Mucosa of gallbladder (tissue), 1 donor: ENCODE data around the gene GCLC. TPM values are rescaled to one million over a fixed set of nuclear protein-coding genes. Genes with fewer than 3 reads are reported as not detected.

ENCODE experiments used
- DNase-seq: peaks from one replicate; pipeline ENCODE4 v3.0.0-alpha.2; 2020; ENCODE audit warnings: low spot score
- total RNA-seq: library from RNA; stranded (reverse); gene quantifications from one replicate; pipeline ENCODE4 v1.2.1, GENCODE V29; 2021
- donor health status: DM: no; HTN: no; CAD: no.

Gene GCLC
- total RNA-seq, 1 donor from 2014 or later: 63.9 TPM

DNA sequence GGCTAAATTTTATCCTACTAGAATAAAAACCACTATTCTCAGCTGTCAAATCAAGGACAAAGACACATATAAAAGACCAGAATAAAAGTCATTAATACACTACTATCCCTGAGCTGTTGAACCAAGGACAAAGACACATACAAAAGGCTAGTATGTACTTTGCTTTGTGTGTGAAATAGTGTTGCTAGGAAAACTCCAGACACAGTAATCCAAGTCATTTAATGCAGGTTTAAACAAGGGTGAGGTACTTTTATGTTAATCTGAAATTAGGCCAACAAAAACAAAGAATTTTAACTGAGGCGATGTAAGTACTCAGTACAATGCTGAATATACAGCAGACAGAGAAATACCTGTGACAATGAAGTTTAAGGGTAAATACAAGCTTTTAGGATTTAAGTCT lies 18.9 kb downstream of the GCLC start:
- no peak for DNase-seq

DNA sequence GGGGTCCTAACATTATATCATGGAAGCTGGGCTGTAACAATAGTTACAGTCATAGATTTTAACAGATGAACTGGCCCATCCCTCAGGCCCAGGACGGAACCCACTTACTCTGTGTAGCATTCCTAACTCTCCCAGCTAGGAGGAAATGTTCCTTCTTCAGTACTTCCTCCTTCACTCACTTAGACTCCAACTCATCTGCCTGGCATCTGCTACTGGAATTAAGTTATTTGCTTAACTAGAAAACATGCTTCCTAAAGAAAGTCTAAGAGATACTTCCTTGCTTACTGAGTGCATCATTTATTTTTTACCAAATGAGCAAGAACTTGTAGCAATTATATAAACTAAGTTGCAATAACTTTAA lies 20.5 kb downstream of the GCLC start:
- DNase-seq: no peak

DNA sequence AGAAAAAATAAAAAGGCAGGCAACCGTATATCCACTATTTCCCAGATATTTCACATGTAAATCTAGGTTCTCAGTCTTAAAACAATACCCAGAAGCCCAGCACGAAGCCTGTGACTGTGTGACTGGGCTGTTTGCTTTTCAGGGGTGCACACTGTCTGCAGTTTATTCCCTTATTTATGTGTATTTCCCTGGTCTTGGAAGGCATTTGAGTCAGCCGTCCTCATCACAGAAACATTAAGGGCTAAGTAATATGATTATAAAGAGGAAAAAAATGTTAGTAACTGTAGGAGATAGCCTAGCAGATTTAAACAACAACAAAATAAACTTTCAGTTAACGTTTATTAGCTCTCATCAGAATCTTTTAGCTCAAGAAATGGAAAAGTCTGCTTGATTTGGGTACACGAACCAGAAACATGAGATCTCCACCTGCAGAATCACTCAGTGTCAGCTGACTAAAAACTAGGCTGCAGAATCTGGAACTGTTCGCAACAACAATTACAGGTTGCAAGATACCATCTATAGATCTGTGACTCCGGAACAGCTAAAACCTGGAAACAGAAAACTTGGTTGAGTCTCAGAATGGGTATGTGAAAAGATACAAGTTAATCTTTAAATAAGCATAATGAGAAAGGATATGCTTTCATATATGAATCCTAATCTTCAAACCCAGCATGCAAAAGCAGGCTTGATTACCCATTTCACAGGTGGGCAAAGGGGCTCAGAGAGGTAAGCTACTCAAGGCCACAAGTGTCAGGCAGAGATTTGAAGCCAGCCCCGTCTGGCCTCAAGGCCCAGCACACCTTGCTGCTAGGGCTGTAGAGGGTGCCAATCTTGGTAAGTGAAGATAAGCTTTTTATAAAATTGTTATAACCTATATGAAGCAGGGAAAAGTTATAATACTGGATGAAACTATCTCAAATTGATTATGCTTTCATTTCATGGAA lies 21.1 kb downstream of the GCLC start:
- no peak for DNase-seq

DNA sequence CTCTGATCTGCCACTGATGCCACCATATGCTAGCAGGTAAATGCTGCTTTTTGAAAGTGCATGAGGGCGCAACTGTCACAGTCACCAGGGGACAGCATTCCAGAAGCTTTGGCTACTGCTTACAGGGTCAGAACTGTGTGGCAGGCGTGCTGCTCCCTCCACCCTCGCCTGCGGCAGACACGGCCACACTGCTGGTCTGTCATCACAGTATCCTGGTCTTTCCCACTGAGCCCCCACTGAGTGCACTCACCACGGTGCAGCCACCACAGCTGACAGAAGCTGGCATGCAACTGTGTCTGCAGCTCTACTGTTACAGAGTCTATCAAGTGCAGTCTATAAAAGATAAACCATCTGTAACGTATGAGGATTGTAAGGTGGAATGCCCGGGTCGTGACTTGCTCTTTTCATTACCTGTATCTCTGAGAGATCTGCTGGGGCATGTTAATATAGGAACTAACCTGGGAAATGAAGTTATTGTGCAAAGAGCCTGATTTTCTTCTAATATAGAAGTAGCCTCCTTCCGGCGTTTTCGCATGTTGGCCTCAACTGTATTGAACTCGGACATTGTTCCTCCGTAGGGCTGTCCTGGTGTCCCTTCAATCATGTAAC lies 24.5 kb downstream of the GCLC start:
- DNase-seq: no peak

DNA sequence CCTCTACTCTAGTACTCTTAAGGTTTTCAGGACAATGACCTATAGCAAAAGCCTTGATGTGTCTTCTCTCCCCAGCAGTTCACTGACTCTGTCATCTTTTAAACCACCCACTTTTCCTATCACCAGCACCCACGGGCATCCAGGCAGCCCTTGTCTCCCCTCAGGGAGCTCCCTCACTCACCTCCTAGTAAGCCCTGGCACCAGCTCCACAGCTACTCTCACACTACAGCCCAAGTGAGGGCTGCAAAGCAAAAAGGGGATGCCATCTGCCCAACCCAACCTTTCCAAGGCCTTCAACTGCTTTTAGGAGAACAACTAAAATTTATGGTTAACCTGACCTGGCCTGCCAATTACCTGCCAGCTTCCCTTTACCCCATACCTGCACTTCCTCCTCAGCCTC lies 26.0 kb downstream of the GCLC start:
- DNase-seq: no peak

DNA sequence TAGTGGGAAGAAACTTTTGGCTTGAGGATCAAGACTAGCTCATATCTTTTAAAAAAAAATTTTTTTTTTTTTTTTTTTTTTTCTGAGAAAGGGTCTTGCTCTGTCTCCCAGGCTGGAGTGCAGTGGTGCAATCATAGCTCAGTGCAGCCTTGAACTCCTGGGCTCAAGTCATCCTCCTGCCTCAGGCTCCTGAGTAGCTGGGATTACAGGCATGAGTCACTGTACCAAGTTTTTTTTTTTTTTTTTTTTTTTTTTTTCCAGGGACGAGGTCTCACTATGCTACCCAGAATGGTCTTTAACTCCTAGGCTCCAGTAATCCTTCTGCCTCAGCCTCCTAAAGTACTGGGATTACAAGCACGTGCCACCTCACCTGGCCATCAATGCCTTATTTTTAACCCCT lies 27.9 kb downstream of the GCLC start:
- DNase-seq: no peak

DNA sequence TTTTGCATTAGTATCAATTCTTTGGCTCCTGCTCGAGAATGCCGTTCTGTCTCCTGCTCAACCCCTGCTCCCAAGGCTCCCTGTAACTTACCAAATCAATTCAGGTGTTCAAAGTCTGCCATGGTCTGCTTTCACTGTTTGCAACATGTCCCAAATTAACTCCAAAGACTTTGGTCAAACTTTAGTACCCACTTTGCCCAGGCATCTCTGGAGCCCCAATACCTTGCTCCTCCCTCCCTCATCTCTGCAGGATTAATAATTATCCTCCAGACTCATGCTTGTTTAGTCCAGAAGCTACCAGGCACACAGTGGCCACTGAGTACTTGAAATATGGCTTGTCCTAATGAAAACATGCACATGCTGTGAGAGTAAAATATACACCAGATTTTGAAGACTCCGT lies 30.2 kb downstream of the GCLC start:
- no peak for DNase-seq

DNA sequence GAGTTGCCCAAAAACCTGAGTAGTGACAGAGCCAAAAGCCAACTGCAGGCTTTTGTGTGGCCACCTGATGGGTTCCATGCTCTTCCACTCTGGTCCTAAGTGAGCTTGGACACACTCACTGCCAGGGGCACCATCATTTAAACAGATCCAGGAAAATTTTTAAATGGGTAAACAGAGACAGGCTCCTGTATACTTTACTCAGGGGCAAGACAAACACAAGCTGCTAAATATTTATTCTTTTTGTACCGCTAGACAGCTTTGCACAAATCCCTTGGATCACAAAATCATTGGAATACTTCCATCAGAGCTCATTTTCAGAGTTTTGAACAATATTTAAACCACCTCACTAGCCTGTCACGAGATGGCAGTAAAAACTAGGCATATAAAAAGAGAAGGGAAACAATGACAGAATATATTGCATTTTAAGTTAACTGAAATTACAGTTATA lies 31.4 kb downstream of the GCLC start:
- DNase-seq: no peak

DNA sequence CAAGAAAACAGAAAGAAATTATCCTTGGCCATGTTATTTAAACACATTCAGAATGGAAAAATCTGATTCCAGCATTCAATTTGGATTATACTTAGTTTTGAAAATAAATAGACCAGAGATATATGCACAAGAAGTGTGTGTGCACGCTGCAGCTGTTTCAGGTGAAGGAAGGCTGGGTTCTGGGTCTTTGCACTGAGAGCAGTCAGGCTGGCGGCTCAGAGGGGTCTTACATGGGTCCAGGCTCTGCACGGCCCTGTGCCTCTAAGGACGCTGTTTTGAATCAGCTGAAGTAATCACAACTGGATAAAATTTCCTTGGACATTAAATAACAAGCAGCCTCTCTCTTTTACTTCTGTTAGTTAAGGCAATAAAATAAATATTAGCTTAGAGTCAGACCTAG lies 31.8 kb downstream of the GCLC start:
- DNase-seq: no peak

DNA sequence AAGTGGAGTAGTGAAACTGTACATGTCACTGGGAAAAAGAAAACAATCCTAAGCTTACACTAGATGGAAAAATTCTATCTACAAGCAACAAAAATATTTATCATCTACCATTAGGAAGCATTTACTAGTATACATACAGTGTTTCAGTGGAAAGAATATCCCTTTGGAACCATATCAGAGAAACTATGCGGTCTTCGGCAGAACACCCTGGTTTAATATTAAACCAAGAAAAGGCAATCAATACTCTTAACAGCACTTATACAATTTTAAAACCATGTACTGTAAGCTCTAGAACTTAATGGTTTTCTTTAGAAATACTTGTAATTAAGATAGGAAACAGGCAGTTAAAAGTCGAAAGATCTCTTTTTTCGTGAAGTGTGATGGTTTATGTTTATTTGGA lies 32.3 kb downstream of the GCLC start:
- no peak for DNase-seq

DNA sequence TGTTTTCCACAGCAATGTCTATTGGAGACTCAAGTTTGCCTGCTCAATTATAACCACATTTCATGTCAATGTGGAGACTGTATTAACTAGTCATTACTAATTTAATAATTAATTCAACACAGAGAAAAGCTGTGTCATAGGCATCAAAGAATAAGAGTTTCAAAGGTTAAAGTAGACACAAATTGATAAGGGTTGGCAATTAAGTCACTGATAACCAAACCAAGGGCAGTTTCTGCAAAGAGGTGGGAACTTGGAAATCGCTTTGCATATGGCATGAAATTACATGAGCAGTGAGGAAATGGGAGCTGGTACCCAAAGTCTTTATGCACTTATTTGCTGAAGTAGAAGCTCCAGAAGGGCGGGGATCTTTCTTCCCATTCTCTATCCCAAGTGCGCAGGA lies 34.2 kb downstream of the GCLC start:
- DNase-seq: no peak

DNA sequence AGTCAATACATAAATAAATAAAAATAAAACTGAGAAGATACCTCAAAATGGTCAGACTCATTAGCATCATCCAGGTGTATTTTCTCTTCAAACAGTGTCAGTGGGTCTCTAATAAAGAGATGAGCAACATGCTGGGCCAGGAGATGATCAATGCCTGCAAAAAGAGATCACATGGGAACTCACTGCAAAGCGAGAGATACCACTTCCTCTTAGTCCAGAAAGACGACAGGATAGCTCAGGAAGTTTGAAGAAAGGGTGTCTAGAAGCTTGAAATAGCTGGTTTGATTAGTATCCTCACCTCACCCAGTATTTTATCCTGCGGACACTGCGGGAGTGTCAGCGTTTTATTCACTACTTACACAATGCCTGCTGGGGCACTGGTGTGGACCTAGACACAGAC lies 38.0 kb downstream of the GCLC start:
- DNase-seq: no peak

DNA sequence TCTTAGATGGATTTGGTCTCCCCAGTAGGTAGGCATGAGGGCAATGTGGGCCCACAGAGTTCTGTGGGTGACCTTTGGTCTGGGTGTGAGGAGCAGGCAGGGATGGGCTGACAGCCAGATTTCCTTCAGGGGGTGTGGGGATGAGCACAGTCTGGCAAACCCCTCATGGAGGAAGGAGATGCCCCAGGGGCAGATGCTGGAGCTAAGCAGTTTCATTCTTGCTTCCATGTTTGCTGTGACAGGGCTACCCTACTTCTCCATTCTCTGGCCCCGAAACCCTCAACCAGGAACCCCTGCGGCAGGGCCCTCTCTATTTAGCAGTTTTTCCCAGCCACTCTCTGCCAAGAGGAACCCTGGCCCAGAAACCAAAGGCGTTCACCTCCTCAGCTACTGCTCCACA lies 40.4 kb downstream of the GCLC start:
- DNase-seq: no peak

DNA sequence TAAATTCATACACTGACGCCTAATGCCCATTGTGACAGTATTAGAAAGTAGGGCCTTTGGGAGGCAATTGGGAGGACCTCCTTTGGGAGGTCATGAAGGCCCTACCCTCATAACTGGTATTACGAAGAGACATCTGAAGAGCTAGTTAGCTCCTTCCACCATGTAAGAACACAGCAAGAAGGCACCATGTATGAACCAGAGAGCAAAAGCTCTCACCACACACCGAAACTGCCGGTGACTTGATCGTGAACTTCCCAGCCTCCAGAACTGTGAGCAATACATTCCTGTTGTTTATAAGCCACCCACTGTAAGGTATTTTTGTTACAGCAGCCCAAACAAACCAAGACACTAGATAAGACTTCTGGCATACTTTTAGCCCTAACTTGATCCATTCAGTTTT lies 41.8 kb downstream of the GCLC start:
- DNase-seq: no peak

DNA sequence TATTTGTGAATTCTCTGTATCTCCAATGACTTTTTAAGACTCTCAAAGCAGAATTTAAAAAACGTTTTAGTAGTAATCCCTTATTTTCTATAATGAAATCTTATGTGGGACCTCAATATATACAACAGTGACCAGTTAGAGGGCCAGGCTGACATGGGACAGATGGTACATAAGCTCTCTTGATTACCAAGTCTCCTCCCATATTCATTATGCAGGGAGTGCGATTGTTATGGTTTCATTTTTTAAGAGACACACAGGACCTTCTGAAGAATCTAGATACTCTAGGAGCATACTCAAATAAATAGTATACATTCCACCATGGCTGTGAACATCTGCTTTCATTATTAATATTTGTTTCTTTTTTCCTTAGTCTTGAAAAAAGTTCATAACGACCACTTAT lies 43.5 kb downstream of the GCLC start:
- DNase-seq: no peak

DNA sequence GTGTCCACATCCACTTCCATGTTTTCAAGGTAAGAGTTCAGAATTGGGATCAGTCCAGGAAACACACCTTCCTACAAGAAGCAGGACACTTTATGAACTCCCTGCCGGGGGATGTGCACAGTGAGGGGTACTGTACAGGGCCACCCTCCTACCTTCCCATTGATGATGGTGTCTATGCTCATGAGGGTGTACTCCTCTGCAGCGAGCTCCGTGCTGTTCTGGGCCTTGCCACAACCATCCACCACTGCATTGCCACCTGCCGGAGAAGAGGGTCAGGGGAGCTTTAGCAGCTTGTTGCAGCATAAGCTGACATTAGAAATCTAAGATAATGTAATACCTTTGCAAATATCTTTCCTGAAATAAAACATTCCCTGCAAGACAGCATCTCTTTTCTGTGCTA lies 44.8 kb downstream of the GCLC start:
- no peak for DNase-seq

DNA sequence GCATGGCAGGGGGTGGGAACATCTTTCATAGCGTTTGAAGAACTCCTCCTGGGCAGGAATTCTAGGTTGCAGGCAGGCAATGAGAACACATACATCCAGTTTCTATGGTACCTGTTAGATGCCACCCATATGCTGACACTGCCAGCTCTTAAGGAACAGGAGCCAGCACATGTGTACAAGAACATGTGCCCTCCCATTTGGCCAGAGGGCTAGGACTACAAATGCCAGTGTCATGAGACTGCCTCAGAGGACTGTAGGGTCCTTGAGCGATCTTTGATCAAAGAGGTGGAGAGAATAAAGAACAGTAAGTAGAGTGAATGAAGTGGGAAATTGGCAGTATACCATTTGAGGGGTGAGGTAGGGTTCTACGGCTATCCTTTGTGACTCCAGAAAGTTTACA lies 45.8 kb downstream of the GCLC start:
- no peak for DNase-seq

DNA sequence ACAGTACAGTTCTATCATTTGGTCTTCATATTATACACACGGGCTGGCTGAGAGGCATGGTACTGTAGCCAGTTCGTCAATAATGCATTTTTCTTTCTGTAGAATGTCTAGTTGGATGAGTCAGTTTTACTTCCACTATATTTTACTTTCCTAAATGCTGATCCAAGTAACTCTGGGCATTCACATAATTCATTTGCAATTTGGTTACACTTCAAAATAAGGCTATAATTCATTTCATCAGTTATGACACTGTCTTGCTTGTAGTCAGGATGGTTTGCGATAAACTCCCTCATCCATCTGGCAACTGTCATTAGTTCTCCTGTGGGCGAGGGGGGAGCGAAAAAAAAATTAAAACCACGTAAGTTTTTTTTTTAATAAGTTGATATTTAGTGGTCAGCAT lies 46.3 kb downstream of the GCLC start:
- no peak for DNase-seq

DNA sequence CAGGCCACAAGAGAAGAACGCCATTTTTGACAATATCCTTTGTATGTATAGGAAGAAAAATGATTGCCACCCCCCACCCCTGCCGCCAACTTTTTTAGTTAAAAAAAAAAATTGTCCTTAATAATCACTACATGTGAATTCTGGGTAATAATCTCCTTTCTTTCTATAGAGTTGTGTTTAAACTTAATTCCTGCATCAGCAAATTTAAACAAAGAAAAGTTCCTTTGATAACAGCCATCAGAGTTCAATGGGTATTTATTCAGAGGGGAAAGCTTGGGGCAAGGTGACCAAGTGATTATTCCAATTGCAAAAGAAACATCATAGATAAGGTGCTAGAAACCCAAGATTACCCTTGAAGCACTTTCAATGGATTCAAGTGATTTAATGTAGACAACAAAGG lies 47.0 kb downstream of the GCLC start:
- no peak for DNase-seq

DNA sequence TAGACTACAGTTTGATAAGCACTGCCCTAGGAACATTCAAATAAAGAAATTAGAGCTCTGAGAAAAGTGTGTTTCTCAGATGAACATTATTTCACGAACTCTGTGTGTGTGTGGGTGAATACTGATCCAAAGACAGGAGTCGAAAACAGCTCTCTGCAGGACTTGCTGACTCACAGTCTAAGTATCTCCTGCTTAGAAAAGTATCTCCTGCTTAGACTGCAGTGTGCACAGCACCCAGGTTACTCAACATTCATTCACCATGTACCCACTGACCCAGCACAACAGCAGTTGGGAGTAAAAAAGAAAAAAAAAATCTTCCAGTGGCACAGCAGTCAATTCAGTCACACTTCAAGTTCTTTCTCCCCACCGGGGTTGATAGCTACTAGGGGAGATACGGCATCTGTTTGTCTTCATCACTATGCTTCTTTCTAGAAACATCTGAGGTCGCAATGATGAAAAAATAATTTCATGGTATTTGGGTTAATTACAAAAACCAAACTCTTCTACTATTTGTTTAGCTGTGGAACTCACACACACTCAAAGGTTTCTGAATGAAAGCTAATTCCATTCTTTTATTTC lies 48.0 kb downstream of the GCLC start:
- DNase-seq: no peak

DNA sequence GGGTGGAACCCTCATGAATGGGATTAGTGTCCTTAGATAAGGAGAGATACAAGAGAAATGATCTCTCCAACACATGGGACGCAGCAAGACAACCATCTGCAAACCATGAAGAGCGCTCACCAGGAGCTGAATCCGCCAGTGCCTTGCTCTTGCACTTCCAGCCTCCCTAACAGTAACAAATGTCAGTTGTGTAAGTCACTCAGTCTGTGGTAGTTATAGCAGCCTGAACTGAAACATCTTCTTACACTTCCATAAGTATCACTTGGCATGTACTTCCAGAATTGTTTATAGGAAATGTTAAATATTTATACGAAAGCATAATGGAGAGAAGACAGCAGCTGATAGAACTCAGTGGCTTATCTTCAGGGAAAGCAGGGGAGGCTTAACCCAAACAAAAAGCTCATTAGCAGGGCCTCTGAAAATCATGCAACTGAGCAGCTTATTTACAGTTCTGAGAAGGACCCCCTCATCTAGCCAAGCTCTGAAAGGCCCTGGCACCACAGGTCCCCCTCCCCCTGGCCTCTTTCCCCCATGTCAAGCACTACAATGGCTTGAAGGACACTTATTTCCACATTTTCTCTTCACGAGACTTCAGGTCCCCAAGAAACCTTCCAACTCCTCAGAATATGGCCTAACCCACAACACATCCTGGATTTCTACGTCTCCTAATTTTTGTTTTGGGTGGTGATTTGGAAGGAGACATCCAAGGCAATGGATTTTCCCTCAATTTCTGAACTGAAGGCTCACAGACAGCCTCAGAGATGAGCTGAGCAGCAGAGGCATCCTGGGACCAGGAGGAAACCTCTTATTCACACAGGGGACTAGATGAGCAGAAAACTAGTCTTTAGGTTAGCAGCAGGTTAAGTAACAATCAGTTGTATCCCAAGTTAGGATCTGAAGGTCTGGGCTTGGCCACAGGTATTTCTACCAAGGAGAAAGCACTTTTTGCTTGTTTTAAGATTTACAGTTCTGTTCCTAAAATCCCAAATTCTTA lies 49.1 kb downstream of the GCLC start:
- no peak for DNase-seq

DNA sequence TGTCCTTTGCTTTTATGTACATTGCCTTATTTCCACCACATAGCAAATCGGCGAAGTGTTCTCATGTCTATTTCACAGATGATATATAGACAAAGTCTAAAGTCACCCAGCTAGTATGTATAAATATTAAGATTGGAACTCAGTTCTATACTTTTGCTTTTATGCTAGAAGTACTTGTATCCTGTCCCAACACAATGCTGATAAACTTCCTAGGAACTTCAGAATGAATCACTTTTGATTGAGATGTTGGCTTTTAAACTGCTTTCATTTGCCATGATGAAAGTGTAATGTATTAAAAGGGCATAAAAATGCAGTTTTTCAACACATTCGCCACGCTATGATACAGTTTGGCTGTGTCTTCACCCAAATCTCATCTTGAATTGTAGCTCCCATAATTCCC lies 50.8 kb downstream of the GCLC start:
- no peak for DNase-seq
